GM19467 (cell line): ENCODE results near the gene NR1I3.
A peak's percentile ranks its signal among the peaks of the same experiment; 100 is the strongest.

ENCODE experiments used
- ATAC-seq: cut with Tn5 transposase; IDR thresholded peaks from one replicate; pipeline ENCODE4 v1.9.1; 2021; ENCODE audit warnings: mild to moderate bottlenecking, moderate library complexity; ENCODE audit not compliant: unreplicated experiment

The NR1I3 gene

DNA sequence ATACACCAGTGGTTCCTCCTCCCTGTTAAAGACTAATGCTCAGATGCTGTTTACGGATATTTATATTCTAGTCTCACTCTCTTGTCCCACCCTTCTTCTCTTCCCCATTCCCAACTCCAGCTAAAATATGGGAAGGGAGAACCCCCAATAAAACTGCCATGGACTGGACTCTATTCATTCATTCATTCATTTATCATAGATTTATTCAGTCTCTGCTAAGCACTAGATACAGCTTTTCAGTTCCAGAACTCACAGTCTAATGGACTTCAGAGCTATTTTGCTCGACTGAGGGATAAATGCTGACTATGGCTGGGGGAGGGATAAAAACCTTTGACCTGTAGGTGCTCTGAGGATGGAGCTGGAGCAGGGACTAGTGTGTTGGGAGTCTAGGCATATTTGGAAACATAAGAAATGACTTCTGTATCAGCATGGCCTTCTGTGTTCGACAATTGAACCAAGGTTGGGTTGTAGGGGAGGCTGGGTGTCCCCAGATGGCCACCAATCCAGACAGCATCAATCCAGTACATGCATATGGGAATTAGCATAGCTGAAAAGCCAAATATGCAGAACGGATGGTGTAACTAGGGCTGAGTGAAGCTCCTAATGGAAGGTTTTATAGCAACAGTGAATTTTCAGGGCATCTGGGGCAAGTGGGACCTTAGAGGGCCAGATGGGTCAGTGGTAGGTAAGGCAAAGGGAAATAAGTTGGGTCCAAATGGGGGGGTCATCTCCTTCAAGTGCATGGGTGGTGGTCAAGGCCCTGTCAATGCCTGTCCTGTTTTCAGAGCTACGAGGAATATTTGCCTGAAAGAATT is 18.7 kb downstream of the NR1I3 start:
- ATAC-seq = no peak

DNA sequence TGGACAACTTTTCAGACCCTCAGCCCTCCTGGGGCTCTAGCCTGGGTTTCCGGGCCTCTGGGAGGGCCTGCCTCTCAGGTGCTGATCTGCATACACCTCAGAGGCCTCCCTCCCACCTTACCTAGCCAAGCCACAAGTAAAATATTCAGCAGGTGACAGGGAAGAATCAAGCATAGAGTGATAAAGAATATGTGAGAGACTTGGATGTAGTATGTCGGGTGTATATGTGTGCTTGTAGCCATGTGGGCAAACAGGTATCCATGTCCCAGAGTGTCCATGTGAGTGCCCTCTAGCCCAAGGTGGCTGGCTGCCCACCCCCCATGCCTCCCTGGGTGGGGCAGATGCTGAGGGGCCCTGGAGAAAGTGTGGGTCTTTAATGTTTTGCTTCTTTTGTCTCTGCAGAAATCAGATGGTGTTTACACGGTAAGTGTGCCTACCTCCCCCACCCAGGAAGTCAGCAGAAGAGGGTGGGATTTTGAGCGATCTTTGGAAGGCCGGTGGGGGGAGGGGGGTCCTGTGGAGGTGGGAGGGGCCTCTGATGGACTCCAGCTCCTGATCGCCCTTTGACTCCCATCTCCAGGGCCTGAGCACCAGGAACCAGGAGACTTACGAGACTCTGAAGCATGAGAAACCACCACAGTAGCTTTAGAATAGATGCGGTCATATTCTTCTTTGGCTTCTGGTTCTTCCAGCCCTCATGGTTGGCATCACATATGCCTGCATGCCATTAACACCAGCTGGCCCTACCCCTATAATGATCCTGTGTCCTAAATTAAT is 19.5 kb downstream of the NR1I3 start:
- ATAC-seq = no peak

DNA sequence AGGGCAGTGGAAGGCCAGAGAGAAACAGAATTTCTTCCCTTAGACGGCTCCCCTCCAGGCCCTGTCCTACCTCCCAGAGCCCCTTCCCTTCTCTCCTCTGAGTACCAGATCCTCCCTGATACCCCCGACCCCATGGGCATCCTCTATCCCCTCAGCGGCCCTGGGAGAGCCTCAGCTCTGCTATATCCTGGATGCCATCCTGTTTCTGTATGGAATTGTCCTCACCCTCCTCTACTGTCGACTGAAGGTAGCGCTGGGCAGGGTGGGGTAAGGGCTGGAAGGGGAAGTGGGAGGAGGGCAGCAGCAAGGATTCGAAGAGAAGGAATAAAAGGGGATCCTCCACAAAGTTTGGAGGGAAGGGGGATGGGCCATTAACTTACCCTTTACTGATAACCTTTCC is 20.2 kb downstream of the NR1I3 start:
- no peak for ATAC-seq

DNA sequence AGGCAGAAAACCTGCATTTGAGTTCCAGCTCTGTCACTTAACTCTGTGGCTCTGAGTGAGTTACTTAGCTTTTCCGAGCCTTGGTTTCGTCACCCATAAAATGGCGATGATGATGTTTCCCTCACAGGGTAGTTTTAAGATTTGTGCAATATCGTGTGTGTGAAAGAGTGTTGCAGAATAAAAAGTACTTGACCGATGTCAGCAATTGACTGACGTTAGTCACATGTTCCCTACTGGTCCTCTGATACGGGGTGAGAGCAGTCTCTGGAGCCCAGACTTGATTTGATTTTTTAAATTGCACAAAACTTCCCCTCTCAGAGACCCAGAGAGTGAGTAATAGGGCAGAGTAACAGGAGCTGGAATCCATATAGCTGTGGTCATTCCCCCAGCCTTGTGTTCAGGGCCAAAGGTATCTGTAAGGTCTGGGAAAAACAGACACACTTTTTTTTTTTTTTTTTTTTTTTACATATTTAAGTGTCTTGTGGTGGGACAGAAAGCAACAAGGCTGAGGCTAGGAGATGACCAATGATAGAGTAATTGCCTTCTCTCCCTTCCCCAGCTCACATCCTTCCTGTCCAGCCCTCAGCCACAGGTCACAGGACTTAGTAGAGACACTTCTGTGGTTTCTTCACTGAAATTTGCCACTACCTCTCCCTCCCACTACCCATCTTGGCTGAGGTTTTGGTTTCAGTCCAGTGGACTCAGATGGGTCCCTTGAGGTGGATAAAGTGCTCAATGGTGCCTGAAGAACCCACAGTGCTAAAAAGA is 20.9 kb downstream of the NR1I3 start:
- ATAC-seq = peak; percentile 82

DNA sequence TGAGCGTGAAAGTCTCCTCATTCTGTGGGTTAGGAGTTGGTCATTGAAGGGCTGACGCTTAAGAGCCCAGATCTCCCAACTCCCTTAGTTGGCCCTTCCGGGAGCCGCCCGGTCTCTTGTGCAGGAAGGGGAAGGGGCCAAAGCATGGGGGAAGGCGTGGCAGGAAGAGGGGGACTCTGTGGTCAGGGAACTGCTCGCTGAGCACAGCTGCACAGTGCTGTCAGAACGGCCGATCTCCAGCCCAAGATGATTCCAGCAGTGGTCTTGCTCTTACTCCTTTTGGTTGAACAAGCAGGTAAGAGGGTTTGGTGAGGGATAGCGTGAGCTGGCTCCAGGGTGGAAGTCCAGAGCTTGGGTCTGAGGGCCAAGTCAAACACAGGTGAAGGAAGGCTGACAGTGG is 22.9 kb downstream of the NR1I3 start, which contains the start of gene FCER1G:
Gene FCER1G (plus strand): TSS at position 220 of the 400 bp plus-strand sequence. CDS start 27 bp downstream, at position 247.
- ATAC-seq = no peak

DNA sequence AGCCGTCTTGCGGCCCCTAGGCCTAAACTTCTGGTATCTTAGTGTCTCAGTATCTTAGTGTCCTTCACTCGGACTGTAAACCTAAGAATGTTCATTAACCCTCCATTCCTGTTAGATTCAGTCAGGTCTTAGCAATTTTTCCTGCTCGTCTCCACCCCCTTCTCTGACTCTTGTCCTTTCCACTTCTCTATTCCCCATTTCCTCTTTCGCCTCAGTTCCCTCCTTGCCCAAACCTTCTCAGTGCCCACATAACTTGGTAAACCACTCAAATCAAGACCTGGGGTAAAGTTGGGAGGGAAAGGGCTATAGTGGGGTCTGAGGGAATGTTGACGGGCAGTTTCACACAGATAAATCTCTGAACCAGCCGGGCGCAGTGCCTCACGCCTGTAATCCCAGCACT is 23.6 kb downstream of the NR1I3 start:
- no peak for ATAC-seq

DNA sequence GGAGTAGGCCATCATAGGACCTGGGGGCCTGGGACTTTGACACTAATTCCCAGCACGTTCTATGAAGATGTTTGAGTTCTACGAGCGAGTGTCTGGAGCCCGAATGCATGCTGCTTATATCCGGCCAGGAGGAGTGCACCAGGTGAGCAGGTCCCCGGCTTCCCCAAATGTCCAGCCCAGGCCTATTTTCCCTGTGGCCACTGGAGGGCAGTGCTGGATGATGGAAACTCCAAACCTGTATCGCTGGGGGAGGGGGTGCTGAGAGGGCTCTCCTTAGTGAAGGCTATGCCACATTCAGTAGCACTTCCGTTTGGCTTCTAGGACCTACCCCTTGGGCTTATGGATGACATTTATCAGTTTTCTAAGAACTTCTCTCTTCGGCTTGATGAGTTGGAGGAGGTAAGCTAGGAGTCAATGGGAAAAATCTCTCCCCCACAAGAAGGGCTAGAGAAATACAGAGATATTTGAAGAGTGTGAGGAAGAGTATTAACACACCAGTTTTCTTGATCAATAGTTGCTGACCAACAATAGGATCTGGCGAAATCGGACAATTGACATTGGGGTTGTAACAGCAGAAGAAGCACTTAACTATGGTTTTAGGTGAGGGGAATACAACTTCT is 28.1 kb downstream of the NR1I3 start:
- peak; percentile 56 for ATAC-seq

DNA sequence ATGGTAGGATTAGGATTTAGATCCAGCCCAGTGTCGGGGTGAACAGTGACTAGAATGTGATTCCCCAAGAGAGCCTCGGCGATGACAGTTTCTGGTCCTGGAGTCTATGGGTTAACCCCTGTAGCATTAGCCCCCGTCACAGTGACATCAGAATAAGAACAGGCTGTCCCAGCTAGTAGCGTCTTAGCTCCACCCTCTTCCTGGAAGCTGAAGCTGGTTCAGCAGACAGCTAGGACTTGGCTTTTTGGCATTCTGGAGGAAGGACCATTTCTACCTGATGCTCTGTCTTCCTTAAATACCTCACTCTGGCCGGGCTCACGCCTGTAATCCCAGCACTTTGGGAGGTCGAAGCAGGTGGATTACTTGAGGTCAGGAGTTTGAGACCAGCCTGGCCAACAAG is 30.8 kb downstream of the NR1I3 start:
- ATAC-seq = no peak

DNA sequence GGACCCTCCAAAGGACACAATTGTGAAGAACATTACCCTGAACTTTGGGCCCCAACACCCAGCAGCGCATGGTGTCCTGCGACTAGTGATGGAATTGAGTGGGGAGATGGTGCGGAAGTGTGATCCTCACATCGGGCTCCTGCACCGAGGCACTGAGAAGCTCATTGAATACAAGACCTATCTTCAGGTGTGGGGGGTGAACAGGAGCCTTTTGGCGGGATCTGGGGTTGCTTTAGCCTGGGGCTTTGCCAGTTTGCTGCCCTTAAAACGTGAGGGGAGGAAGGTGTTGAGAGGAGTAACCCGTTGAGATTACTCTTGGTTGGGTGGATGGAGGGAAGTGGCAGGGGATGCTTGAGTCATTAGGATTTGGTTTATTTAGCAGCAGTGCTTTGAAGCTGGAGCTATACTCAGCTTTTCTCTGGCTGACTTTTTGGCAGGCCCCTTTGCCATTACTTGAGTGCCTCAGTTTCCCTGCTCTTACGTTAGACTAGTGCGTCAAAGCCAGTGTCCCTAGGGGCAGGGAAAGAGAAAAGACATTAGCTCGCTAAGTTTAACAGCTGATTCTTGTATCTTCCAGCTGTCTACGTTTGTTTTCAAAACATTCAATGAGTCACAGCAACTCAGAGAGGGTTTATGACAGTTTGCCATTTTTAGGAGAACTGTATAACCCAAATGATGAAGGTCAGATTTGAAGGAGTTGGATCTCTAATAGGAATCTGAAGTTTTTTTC is 31.4 kb downstream of the NR1I3 start:
- no peak for ATAC-seq

DNA sequence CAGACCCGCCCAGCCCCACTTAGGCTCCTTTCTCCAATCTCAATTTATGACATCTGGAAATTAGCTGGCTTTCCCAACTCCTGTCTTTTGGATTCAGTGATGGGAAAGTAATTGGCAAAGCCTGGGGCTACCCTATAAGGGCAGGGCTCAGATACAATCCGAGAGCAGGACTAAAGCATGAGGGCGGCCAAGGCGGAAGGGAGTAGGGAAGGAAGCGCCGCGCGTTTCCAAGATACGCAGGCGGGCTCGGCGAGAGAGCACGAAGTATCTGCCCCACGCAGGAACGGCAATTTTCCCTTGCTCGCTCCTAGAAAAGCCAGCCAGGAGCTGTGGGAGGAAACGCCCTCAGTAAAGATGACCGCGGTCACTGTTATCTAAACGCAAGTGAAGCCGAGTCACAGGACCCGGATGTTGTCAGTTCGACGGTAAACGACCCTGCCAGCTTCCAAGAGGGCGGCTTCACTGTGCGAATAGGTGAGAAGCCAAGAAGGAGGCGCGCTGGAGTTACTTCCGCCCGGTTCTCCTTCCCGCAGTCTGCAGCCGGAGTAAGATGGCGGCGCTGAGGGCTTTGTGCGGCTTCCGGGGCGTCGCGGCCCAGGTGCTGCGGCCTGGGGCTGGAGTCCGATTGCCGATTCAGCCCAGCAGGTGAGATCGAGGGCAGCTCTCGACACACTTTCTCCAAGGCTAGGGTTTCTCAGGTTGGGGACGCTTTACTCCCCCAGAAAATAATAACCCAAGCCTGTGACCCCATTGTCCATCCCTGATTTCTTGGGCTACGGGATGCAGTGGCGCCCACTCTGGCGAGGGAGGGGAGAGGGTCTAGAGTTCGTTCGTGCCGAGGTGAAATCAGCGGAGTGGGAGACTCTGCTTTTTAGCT is 35.9 kb downstream of the NR1I3 start, which contains the start of gene NDUFS2:
Gene NDUFS2 (plus strand): TSS at position 532 of the 877 bp plus-strand sequence. CDS start 19 bp downstream, at position 551.
- ATAC-seq = peak; percentile 95

DNA sequence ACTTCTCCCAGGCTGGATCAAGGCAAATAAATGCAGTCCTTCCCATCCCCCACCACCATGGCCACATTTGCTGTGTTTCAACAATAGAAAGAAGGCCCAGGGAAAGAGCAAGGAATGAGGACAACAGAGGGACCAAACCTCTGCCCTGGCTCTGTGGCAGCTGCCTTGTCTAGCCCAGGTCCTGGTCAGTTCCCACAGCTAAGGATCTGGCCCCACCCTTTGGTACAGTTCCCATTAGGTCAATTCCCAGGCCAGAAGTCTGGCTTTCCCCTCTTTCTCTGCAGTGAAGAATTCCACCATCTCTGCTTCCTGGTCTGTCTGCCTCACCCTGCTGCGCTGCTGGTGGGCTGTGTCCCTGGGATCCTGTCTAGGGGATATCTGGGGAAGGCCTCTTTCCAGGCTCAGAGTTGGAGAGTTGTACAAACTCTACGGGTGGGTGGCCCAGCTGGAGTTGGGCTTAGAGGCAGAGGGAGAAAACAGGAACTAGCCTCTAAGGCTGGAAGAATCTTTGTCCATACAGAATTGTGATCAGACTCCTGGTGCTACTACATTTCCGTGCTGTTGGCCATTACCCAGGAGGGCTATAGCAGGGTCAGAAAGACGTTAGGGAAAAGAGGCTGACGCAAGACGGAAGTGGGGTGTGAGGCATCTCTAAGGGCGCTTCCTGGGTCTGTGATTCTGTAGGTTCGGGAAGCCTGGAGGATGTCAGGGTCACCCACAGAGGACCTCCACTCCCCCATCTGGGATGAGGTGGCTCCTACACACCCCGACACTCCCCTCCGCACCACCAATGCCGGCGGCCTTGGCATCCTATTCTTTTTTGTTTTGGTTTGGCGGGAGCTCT is 36.8 kb downstream of the NR1I3 start:
- no peak for ATAC-seq

DNA sequence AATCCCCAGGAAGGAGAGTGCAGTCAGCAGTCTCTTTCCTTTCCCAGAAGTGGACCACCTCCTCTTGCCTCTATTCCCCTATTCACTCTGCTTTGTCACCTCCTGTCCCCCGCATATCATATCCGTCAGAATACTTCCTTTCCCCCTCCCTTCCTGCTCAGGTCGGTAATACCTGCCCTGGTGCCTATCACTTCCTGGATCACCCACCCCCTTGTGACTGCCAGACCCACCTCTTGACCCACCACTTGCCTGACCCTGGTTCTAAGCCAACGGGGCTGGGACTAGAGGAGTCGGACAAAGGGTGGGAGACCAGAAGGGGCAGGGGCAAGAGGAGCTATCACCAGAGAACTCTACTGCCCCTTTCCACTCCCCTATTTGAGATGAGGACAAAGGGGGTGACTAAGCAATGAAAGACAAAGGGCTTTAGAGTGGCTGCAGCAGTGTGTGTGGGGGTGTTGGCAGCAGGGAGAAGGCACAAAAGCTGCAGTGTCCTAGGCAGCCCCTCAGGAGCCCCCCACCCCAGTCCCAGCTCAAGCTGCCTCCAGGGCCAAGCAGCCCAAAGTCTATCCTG is 37.5 kb downstream of the NR1I3 start:
- no peak for ATAC-seq

DNA sequence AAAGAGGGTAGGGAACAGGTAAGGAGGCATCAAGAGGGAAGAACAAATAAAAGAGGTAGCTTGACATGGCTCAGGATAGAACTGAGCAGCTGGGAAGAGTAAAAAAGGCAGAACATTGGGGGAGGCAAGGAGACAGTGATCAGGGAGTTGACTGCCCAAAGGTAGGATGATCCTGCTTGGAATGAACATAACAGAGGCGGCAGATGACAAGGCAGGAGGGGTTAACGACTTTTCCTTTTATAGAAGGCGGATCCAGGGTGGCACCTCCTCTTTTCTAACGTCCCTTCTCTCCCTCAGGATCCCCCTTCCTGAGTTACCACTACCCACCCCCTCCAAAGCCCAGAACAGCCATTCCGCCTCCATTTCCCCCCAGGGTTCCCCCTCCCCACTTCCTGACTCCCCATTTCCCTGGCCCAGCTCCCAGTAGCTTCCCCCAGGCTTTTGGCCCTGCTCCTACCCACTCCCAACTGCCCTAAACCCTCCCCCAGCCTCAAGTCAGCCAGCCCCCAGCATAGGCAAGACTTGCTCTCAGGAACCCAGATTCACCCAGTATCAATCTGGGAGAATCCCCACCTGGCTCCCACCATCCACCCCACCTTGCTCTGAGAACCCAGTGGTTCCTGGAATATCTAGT is 38.4 kb downstream of the NR1I3 start:
- ATAC-seq = no peak

DNA sequence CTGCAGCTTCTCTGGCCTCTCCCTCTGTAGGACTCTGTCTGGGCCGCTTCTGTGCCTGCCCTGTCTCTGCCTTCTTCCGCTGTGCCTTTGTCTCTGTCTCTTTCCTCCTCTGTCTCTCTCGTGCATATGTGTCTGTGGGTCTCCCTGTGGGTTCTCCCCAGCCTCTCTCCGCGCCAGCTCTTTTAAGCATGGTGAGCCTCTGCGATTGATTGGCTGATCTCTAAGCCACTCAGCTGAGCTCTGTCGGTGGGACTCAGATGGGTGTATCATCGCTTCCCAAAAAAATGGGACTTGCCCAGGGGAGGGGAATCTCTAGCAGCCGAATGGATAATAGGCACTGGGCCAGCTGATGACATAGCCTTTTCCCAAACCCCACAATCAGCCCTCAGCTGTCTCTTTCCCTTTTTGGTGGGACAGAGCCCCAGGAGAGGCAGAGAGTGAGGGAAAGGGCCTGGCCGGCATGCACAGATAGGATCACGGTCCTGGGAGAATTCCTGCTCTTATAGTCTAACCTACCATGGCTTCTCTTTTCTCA is 39.0 kb downstream of the NR1I3 start, which contains the start of gene ADAMTS4:
Gene ADAMTS4 (minus strand): TSS at position 158 of the 535 bp plus-strand sequence. CDS start 427 bp downstream, outside the sequence.
- no peak for ATAC-seq

DNA sequence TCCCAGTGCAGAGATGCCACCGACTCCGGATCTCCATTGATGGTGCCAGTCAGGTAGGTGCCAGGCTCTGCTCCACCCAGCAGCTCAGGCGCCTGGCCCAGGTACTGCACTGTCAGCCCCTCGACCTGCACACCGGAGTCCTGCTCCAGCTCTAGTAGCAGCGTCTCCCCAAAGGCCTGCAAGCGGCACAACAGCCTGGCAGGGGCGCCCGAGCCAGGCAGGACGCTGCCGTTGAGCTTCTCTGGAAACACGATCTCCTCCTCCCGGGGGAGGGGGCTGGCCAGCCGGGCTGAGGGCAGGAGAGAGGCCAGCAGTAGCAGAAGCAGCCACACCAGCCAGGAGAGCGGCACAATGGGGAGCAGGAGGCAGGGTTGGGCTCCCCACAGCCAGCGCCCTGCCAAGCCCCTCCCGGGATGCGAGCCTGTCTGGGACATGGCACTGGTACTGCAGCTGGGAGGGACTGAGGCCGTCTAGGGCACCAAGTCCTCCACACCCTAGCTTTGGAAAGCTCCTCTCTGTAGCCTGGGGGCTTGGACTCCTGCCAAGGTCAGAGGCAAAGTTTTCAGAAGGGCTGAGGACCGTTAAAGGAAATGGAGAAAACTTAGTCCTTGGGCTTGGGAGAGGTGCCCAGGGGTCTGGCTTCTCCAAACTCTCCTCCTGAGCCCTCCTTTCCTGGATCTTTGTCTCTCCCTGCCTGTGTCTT is 39.7 kb downstream of the NR1I3 start:
- ATAC-seq = no peak

DNA sequence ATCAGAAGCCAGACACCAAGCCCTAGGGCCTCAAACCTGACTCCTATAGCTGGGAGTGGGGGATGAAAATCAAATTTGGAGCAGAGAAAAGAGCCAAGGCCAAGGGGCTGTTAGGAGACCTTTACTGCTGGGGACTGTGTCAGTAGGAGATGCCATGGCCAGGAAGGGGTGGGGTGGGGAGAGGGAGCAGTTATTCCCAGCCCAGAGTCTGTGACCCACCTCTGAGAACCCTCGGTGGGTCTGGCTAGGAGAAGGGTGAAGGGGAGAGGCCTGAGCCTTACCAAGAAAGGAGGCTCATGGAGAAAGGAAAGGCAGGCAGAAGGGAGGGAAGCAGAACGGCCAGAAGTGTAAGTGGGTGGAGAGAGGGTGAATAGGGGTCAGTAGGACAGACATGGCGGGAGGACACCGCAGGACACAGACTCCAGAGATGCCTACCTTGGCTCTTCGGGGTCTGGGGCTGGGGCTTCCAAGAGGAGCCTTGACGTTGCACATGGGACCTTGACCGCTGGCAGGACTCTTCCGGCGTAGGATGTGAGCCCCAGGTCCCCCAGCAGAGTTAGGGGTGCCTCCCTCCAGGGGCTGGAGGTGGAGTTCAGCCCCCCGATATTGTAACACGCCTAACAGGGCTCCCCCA is 40.3 kb downstream of the NR1I3 start:
- ATAC-seq = no peak
